ENCODE results near the gene SHC1.
"Not testable (repeated sequence)": the region's sequence is repeated elsewhere in the genome, so short reads cannot be mapped to it uniquely, and the experiment has no call there.

SHC1 gene

DNA sequence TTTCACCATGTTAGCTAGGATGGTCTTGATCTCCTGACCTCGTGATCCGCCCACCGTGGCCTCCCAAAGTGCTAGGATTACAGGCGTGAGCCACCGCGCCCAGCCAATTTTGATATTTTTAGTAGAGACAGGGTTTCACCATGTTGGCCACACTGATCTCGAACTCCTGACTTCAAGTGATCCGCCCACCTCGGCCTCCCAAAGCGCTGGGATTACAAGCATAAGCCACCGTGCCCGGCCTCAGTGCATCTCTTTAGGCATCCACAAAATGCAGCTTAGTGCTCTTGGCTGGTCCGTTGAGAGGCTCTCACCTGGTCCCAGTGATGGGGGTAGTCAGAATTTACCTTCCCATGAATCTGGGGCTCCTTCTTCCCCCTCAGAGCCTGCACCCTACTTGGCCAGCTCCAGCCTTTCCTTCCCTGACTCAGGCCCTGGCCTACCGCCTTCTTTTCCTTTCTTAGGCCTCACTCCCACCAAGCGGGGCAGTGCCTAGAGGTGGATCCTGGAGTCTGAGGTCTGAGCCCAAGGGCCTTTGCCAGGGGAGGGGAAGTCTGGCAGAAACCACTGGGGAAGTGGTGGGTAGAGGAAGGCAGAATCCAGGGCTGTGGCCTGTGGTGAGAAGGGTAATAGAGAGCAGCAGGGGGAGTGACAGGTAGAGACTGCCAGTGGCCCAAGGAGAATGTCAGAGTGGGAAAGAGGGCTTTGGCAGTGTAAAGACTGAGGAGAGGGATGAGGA, 26.6 kb upstream of the SHC1 start:
- DNase-seq (ENCODE audit: low read depth in 2 of 3, low spot score in 1 of 3), result no peak

- DNase-seq (ENCODE audit: low read depth in 2 of 3, low spot score in 1 of 3), result not testable (repeated sequence)
Measured at GRCh38 chr1:154995301-154995983, 24.9 kb upstream of the SHC1 start.

DNA sequence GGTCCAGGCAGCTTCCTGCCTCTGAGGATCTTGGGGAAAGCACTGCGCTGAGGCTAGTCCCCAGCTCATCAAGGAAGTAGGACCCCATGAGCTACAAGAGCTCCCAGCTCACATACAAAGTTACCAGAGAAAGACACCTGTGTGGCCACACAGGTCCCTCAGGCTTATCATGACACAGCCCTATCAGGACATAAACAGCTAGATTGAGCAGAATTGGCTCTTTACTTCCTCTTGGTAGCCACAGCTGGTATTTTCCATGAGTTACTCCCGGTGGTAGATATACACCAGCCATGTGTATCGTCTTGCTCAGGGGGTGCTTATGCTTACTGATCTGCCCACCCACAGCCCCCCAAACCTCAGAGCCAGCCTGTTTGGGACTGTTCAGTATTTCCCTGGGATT, 24.0 kb upstream of the SHC1 start:
- DNase-seq (ENCODE audit: low read depth in 2 of 3, low spot score in 1 of 3), result no peak

DNA sequence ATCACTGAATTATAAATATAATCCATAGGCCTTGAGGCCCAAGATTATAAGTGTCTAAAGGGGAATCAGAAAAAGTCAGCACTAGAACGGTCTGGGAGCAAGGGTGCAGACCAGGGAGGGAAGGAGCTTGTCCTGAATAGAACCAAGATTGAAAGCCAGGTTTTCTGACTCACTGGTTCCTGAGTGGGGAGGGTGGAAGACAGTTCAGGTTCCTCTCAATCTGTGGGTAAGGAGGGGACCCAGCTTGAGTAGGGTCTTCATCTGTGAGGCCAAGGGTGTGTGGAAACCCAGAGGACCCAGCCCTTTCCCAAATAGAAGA, 23.7 kb upstream of the SHC1 start:
- DNase-seq (ENCODE audit: low read depth in 2 of 3, low spot score in 1 of 3), result no peak

DNA sequence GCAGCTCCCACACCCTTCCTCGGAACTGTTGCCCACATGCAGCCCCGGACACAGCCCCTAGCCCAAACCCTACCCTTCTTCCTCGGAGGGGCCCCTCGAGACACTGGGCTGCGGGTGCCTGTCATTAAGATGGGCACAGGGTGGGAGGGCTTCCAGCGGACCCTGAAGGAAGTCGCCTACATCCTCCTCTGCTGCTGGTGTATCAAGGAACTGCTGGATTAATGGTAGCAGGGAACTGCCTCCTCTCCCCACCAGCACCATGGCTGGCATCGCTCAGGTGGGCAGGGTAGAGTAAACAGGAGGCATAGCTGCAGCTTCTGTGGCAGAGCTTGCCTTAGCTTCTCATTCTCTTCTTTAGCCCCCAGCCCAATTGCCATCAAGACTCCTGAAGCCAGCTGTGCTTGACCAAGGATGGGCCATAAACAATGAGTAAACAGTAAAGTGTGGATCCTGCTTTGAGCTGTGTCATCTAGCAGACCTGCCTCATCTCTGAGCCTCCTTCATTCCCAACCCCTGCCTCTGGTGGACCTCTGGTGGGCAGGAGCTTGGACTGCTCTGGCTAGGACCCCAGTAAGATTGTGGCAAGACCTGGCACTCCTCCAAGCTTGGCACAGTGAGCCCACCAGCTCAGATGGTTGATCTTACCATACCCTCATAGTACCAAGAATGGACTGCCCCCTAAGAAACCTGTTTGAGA, 23.2 kb upstream of the SHC1 start, which contains the start of gene LENEP:
TSS of gene LENEP (plus strand) at position 15 of the 697 bp plus-strand sequence. CDS start at position 37, 22 bp downstream.
- no peak for DNase-seq (ENCODE audit: low read depth in 2 of 3, low spot score in 1 of 3)

GRCh38 chr1:154992721-154993571, 22.4 kb upstream of the SHC1 start:
- no peak for DNase-seq (ENCODE audit: low read depth in 2 of 3, low spot score in 1 of 3)

- no peak for DNase-seq (ENCODE audit: low read depth in 2 of 3, low spot score in 1 of 3)
Measured at GRCh38 chr1:154990276-154990675, 19.7 kb upstream of the SHC1 start.

GRCh38 chr1:154989195-154989860, 18.8 kb upstream of the SHC1 start:
- DNase-seq (ENCODE audit: low read depth in 2 of 3, low spot score in 1 of 3), result no peak

GRCh38 chr1:154988058-154988954, 17.8 kb upstream of the SHC1 start:
- DNase-seq (ENCODE audit: low read depth in 2 of 3, low spot score in 1 of 3), result no peak

- DNase-seq (ENCODE audit: low read depth in 2 of 3, low spot score in 1 of 3), result no peak
Measured at GRCh38 chr1:154987326-154987725, 16.8 kb upstream of the SHC1 start.

GRCh38 chr1:154986736-154987135, 16.2 kb upstream of the SHC1 start:
- not testable (repeated sequence) for DNase-seq (ENCODE audit: low read depth in 2 of 3, low spot score in 1 of 3)

DNA sequence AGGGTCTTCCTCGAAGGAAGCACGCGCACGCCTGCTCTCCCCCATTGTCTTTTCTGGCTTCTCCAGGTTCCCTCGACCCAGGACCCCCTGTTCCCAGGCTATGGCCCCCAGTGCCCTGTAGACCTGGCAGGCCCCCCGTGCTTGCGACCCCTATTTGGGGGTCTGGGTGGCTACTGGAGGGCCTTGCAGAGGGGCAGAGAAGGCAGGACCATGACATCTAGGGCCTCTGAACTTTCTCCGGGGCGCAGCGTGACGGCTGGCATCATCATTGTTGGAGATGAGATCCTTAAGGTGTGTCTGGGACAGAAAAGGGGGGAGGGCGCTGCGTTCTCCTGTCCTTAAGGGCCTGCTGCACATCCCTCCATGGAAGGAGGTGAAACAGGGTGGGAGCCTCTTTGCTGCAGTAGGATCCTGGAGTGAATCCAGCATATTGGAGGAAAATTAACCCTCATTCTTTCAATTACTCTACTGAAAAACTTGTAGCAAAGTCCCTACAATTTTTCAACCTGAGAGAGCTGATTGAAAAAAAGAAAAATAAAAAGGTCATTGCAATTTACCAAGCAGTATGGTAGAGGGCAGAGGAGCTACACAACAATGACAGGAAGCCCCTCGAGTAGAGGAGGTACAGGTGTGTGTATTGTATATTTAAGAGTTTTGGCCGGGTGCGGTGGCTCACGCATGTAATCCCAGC, 13.4 kb upstream of the SHC1 start:
- DNase-seq (ENCODE audit: low read depth in 2 of 3, low spot score in 1 of 3), result no peak

DNA sequence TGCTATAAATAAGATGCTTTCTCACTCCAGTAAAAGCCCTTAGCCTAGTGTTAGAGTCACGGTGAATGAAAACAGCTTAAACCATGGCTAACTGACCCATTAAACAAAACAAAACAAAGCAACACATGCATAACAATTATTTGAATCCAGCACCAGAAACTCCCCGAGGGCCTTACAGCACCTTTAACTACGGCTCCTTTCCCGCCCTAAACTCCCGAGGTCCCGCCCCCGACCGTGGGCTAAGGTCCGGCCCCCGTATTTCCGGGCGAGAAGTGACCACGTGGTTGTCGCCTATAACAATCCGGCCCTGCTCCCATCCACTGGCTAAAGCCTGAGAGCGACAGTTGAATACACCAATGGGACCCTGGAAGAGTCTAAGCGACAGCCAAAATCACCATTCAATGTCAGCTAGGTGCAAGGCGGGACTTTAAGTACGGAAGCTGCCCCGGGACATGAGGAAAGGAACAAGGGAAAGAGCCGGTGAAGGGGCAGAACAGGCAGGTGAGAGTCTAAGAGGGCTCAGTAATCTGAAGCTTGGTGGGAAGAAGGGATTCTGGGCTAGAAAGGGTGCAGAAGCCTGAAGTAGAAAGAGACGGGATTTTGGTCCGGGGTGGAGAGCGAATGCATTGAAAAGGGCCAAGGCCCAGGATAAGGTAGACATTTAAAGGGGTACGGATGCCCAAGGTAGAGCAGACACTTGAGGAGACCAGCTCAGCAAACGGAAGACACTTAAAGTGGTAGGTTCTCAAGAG, 12.5 kb upstream of the SHC1 start, which contains the start of gene FLAD1:
TSS of gene FLAD1 (plus strand) at position 448 of the 752 bp plus-strand sequence. CDS start 351 bp downstream, outside the sequence.
- peak; percentile 94 to 95 (median 94) for DNase-seq (ENCODE audit: low read depth in 2 of 3, low spot score in 1 of 3)

DNA sequence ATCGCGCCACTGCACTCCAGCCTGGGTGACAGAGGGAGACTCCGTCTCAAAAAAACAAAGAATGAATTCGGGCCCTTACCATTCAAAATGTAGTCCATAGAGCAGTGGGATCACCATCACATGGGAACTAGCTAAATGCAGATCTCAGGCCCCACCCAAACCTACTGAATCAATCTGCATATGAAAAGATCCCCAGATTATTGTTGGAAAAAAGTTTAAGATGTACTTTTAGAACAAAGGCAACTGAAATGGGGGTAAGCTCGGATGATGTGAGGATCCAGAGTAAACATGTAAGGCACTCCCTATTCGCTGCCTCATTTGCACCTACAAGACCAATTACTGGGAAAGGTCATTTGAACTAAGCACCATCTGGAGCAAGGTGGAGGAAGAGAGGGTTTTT, 11.8 kb upstream of the SHC1 start:
- DNase-seq (ENCODE audit: low read depth in 2 of 3, low spot score in 1 of 3), result no peak

GRCh38 chr1:154978360-154978759, 7.8 kb upstream of the SHC1 start:
- no peak for DNase-seq (ENCODE audit: low read depth in 2 of 3, low spot score in 1 of 3)

- DNase-seq (ENCODE audit: low read depth in 2 of 3, low spot score in 1 of 3), result not testable (repeated sequence)
Measured at GRCh38 chr1:154977762-154978161, 7.2 kb upstream of the SHC1 start.

DNA sequence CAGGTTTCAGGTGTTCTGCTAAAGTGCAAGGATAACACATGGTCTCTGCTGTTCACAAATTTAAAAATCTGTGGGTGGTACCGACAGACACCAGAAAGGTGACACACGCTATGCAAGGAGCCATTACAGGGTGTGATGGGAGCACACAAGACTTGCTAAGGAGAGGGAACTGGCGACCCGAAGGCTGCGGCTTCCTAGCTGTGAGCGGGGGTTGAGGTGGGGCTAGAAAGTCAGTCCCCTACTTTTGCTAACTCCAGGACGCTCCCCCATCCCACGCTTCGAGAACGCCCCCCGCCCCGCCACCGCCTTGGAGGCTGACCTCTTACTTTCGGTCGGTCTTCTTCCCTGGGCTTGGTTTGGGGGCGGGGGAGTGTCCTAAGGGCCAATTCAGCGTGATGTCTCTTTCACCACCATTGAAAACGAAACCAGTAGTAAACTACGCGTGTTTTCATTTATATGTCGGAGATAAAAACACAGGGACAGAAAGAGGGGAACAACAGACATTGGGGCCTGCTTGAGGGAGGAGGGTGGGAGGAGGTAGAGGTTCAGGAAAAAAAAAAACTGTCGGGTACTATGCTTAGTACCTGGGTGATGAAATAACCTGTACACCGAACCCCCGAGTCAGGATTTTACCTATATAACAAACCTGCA, 5.0 kb upstream of the SHC1 start:
- no peak for DNase-seq (ENCODE audit: low read depth in 2 of 3, low spot score in 1 of 3)
